Esophagus muscularis mucosa (tissue), 4 donors: ENCODE data around the gene CYP1B1.

Experiments used
- EP300 ChIP-seq: sonication (generic); formaldehyde crosslinking; IDR thresholded peaks from one replicate; pipeline ENCODE4 v1.6.1; 2017; ENCODE audit warnings: antibody characterized with exemption
- POLR2A ChIP-seq: fragments of 450-650 bp; IDR thresholded peaks from one replicate; pipeline ENCODE4 v1.6.1; 2017; ENCODE audit warnings: antibody characterized with exemption, moderate library complexity, mild to moderate bottlenecking, low read depth
- POLR2AphosphoS5 ChIP-seq, 2 donors: sonication (generic); formaldehyde crosslinking; IDR thresholded peaks; one replicate each; pipeline ENCODE4 v1.6.1; 2017; ENCODE audit warnings: antibody characterized with exemption in 2 of 2
- TF ChIP-seq, protein P1 (sequence below), 3 experiments: fragments of 200-600 bp in 2 of 3; fragments of 450-650 bp in 1 of 3; sonication (generic) in 2 of 3; IDR thresholded peaks; one replicate each; pipeline ENCODE4 v1.5.1; 2017 to 2019; ENCODE audit warnings: antibody characterized with exemption in 3 of 3, mild to moderate bottlenecking in 2 of 3, moderate library complexity in 1 of 3

DNA sequence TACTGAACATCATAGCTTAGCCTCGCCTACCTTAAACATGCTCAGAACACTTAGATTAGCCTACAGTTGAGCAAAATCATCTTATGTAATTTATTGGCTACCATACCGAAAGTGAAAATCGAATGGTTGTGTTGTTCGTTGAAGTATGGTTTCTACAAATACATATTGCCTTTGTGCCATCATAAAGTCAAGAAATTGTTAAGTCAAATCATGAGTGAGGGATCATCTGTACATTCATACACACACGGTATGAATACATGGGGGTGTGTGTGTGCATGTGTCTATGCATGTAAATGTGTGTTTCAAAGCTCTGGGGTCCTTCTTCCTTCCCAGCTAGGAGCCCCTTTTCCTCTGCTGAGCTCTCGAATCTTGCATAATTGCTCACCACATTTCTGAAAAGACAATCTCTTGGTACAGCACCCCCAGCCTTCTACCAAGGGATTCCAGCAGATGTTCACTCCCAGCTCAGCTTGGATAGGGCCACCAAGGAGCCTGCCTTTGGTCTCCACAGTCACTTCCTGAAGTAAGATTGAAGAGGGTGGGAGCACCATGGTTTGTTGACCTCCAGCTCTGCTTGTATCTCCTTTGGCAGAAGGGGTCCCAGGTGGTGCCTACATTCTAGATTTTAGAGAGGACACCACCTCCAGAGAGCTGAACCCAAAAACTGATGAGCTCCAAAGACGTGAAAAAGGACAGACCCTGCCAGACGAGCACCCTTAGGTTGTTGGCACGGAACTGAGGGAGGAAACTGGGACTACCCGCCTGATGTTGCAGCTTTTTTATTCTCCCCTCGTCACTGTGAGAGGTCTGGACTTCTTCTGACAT is 33.2 kb upstream of the CYP1B1 start:
- TF ChIP-seq, protein P1, sequence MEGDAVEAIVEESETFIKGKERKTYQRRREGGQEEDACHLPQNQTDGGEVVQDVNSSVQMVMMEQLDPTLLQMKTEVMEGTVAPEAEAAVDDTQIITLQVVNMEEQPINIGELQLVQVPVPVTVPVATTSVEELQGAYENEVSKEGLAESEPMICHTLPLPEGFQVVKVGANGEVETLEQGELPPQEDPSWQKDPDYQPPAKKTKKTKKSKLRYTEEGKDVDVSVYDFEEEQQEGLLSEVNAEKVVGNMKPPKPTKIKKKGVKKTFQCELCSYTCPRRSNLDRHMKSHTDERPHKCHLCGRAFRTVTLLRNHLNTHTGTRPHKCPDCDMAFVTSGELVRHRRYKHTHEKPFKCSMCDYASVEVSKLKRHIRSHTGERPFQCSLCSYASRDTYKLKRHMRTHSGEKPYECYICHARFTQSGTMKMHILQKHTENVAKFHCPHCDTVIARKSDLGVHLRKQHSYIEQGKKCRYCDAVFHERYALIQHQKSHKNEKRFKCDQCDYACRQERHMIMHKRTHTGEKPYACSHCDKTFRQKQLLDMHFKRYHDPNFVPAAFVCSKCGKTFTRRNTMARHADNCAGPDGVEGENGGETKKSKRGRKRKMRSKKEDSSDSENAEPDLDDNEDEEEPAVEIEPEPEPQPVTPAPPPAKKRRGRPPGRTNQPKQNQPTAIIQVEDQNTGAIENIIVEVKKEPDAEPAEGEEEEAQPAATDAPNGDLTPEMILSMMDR (IDR thresholded peaks at IDR 0.05) = no peak
- TF ChIP-seq POLR2A (no peak), POLR2AphosphoS5 (IDR thresholded peaks at IDR 0.05) (no peak), EP300 (no peak)
